ENCODE data around the gene MCAT.

DNA sequence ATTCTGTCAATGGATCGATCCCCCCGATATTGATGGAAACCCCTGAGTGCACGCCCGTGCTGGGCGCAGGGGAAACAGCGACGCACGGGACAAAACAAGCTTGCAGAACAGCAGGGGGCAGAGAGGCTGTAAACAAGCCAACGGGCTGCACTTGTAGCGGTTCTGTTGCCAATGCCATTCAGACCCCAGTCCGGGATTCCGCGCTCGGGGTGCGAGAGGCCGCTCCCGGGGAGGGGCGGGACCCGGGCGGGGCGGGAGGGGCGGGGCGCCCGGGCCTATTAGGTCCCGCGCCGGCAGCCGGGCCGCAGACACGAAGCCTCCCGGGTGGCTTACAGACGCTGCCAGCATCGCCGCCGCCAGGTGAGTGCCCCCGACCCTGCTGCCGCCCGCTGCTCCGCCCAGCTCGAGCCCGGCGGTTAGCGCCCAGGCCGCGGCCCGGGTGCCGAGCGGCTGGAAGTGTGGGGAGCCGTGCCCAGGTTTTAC lies 32.7 kb downstream of the MCAT start, which contains the start of gene BIK:
- TF ChIP-seq, protein P1, sequence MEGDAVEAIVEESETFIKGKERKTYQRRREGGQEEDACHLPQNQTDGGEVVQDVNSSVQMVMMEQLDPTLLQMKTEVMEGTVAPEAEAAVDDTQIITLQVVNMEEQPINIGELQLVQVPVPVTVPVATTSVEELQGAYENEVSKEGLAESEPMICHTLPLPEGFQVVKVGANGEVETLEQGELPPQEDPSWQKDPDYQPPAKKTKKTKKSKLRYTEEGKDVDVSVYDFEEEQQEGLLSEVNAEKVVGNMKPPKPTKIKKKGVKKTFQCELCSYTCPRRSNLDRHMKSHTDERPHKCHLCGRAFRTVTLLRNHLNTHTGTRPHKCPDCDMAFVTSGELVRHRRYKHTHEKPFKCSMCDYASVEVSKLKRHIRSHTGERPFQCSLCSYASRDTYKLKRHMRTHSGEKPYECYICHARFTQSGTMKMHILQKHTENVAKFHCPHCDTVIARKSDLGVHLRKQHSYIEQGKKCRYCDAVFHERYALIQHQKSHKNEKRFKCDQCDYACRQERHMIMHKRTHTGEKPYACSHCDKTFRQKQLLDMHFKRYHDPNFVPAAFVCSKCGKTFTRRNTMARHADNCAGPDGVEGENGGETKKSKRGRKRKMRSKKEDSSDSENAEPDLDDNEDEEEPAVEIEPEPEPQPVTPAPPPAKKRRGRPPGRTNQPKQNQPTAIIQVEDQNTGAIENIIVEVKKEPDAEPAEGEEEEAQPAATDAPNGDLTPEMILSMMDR (IDR thresholded peaks at IDR 0.05; ENCODE audit: extremely low read depth in 1 of 2, insufficient read depth in 1 of 2, low read depth in 1 of 2, low read length in 2 of 2), result peak; percentile 19 to 53
- no peak for TF ChIP-seq POLR2A (IDR thresholded peaks at IDR 0.05; ENCODE audit: low read depth, low read length)
- TF ChIP-seq, protein P2, sequence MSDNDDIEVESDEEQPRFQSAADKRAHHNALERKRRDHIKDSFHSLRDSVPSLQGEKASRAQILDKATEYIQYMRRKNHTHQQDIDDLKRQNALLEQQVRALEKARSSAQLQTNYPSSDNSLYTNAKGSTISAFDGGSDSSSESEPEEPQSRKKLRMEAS (IDR thresholded peaks at IDR 0.05; ENCODE audit: insufficient read depth, insufficient read length), result no peak

All from endothelial cell of umbilical vein (primary cell).